Right ventricle myocardium inferior (tissue), 1 donor: Measurements from ENCODE around the gene N4BP3. TPM values are rescaled to one million over a fixed set of nuclear protein-coding genes. Genes with fewer than 3 reads are reported as not detected.
"Not testable (repeated sequence)": the region's sequence is repeated elsewhere in the genome, so short reads cannot be mapped to it uniquely, and the experiment has no call there.

Source experiments
- ATAC-seq: fragments of 200-7000 bp; cut with Tn5 transposase; one replicate; pipeline ENCODE4 v1.9.1; 2020; ENCODE audit warnings: mild to moderate bottlenecking, moderate library complexity
- DNase-seq: peaks from one replicate; pipeline ENCODE4 v3.0.0; 2021; ENCODE audit errors: missing footprints
- intact Hi-C: fragments of 100-400 bp; cut with DNase I; formaldehyde crosslinking; loops from one replicate; pipeline ENCODE4 v1.11.0; 2022
- total RNA-seq: library from RNA; stranded (reverse); fragmentation: NEBNext Ultra II Directional; extraction: Animal tissue kit (Norgen Biotek cat#: 25700); gene quantifications from one replicate; pipeline ENCODE4 v1.2.1, GENCODE V29; 2021
- donor health status: DM: no; HTN: yes; CAD: no; lungs with severe emphysema.

Gene N4BP3
- total RNA-seq, 1 donor from 2014 or later: 2.9 TPM

DNA sequence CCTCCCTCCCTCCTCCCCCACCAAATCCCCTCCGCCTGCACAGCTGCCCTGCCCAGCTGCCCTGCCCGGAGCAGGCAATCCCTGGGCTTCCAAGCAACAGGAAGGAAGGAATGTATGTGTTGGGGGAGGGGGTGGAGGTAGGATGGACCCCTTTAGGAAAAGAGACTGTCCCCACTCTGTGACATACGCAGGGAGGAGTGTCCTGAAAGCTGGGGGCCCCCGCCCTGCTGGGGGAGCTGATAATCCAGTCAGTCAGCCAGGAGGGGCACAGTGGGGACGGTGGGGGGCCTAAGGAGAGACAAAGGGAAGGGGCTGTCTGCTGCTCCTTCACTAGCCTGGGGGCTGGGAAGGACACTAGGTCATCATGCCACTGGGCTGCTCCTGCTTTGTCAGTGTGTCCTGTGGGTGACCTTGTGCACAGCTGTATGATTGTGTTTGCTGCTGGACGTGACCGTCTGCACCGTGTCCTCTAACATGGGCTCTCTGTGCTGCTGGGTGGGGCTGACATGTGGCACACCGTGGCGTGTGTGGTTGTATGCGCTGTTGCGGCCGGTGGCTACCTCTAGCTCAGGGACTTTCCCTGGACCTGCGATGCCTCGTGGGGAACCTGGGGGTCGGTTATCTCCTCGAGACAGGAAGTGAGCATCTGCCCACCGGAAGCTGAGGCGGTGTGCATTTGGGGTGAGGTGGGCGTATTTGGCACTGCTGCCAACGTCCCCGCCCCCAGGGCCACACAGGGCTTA, 3.0 kb downstream of the N4BP3 start:
- intact Hi-C loops: no loop called here
- DNase-seq (no peak), ATAC-seq (no peak)

- intact Hi-C loops: no loop called here
- ATAC-seq (no peak), DNase-seq (no peak)
Measured at GRCh38 chr5:178117923-178118701, 4.8 kb downstream of the N4BP3 start.

- intact Hi-C loops: no loop called here
- ATAC-seq (no peak), DNase-seq (no peak)
Measured at GRCh38 chr5:178119915-178120606, 6.7 kb downstream of the N4BP3 start.

DNA sequence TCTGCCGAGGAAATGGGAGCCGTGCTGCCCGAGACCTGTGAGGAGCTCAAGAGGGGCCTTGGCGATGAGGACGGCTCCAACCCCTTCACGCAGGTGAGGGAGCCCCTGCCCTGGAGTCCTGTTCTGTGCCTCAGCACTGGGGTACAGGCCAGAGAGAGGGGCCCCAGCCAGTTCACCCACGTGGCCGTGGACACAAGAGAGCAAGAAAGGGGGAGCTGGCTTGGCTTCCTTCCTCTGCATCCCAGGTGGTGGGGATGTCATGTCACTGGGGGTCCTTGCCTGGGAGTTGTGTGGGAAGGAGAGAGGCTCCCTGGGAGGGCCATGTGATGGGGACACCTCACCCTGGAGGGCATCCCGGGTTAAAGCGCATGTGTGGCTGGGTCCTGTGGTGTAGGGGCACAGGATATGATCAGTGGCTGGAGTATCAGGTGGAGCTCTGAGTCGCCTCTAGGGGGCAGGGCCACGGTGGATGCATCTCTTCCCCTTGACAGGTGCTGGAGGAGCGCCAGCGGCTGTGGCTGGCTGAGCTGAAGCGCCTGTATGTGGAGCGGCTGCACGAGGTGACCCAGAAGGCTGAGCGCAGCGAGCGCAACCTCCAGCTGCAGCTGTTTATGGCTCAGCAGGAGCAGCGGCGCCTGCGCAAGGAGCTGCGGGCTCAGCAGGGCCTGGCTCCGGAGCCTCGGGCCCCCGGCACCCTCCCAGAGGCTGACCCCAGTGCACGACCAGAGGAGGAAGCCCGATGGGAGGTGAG, 7.5 kb downstream of the N4BP3 start:
- intact Hi-C loops: no loop called here
- ATAC-seq (peak; percentile 73), DNase-seq (peak; percentile 92)

- ATAC-seq: peak; percentile 67
- intact Hi-C loops: no loop called here
- peak; percentile 75 for DNase-seq
Measured at GRCh38 chr5:178121391-178122276, 8.3 kb downstream of the N4BP3 start.

DNA sequence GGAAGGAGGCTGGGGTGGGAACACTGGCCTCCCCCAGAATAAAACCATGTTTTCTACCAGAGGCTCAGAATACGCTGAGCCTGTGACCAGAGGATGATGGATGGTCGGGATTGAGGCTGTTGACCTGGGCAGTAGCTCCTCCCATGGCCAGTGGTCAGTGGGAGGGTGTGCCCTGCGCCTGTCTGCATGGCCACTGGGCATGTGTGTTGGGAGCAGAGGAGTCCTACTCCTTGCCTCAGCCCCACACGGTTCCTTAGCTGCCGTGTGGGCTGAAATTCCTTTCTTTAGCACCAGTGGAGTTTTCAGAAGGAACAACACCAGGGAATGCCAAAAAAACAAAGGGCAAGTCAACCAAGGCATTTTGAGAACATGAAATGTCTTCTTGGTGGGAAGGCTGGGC, 9.0 kb downstream of the N4BP3 start:
- intact Hi-C loops: no loop called here
- no peak for DNase-seq
- ATAC-seq: no peak

- DNase-seq (no peak), ATAC-seq (no peak)
- intact Hi-C loops: no loop called here
Measured at GRCh38 chr5:178123094-178123965, 10.0 kb downstream of the N4BP3 start.

DNA sequence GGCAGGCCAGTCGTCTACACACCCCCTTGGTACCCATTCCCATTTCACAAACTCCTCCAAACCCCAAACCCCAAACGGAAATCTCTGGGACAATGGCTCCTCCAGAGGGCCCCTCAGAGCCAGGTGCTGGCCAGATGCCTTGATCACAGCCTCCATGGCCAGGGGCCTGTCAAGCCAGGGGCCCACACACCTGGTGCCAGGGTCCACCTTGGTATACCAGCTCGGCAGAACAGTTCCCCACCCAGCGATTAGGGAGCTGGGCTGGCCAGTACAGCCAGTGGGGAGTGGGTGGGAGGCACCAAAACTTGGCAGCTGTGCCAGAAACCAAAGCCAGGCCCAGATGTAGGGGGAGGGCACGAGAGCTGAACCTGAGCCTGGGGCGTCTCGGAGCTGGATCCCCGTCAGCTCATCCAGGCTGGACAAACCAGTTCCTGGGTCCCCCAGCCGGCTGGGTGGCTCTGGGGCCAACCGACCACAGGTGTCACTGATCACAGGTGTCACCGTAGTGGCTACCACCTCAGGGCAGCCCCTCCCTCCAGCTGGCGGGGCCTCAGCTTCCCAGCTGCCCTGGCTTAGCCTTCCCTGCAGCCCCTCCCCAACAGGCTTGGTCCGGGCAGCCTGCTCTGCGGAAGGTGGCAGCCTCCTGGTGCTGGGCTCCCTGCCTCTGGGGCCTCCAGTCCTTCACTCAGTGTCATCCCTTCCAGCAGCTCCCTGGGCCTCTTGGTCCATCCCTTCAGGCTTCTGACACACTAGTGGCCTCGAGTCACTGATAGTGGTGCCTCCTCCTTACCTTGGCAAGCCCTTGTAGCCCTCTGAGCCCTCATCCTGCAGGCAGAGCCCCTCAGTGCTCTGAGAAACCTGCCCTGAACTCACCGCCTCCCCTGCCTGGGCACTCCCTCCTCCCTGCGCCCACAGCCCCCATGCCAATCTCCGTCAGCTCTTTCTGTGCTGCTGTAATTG, 10.9 kb downstream of the N4BP3 start:
- intact Hi-C loops: no loop called here
- ATAC-seq (no peak), DNase-seq (no peak)

DNA sequence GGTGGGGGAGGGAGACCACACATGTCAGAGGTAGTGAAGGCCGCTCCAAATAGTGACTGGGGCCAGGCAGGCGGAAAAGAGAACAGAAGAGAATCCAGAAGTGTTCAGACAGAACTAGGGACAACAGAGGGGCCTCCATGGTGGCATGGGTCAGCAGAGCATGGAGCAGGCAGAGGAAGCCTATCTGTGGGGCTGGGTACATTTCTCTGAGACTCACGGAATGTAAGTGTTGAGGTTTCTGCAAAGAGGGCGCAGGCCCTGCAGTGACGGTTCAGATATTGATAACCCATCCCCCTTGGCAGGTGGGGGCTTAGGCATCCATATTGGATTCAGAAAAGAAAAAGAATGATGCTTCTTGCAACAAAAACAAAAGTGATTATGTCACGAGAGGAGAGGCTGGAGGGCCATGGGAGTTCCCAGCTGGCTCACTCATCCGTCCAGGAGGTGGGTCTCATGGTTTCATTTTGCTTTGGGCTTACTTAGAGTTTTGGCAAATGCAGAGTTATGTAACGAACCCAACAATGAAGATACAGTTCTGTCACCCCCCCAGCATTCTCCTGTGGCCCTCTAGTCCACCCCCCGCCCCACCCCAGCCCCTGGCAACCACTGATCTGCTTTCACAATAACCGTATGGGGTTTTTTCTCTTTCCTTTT, 12.0 kb downstream of the N4BP3 start:
- peak; percentile 63 for ATAC-seq
- intact Hi-C loops: no loop called here

GRCh38 chr5:178126556-178126955, 13.2 kb downstream of the N4BP3 start:
- ATAC-seq: no peak
- intact Hi-C loops: no loop called here
- no peak for DNase-seq

More for the DNA sequence above, 12.0 kb downstream of the N4BP3 start:
- DNase-seq: no peak

GRCh38 chr5:178127300-178128009, 14.1 kb downstream of the N4BP3 start:
- ATAC-seq, DNase-seq, intact Hi-C loops: not testable (repeated sequence)

GRCh38 chr5:178129296-178129695, 16.0 kb downstream of the N4BP3 start:
- intact Hi-C loops: no loop called here
- ATAC-seq (no peak), DNase-seq (no peak)

GRCh38 chr5:178130234-178130575, 16.9 kb downstream of the N4BP3 start:
- intact Hi-C loops: loop anchor here (2.0 kb wide), 1 partner anchor 17 kb away; the partner anchor contains the start of gene N4BP3
- DNase-seq: not testable (repeated sequence)
- ATAC-seq: peak; percentile 17

GRCh38 chr5:178130576-178131445, 17.5 kb downstream of the N4BP3 start, which contains the start of gene RMND5B:
Gene RMND5B, plus strand, starts transcription at chr5:178131014. Its CDS starts 7,106 bp downstream, at chr5:178138120.
- peak; percentile 96 for ATAC-seq
- DNase-seq: peak; percentile 93
- intact Hi-C loops: loop anchor here (2.0 kb wide), 1 partner anchor 18 kb away; the partner anchor contains the start of gene N4BP3
